ENCODE measurements around the gene ICAM1. TPM values are rescaled to one million over a fixed set of nuclear protein-coding genes. Genes with fewer than 3 reads are reported as not detected.

Gene ICAM1
- total RNA-seq, 4 donors from 2014 or later = 14.7 to 50.1 (median 43.1) TPM

GRCh38 chr19:10290876-10291553 is 20.1 kb downstream of the ICAM1 start:
- Histone ChIP-seq H3K27ac (no peak overlapping the region), H3K4me1 (peaks cover 0 to 92% (median 56%) of the 10 kb centered on the region in 4 donors), H3K36me3 (peaks cover 0 to under 1% (median 0%) of the 10 kb centered on the region in 3 donors), H3K27me3 (peaks cover 3 to 94% of the 10 kb centered on the region in 2 donors), H3K9me3 (no peaks in the 10 kb centered on the region), H3K4me3 (peak overlapping the region in 3 of 4 donors; percentile 19 to 43 (median 31))
- DNase-seq (ENCODE audit: low spot score in 2 of 2) = no peak
- 0 to 3% methylated on average over 9 to 47 of the region's 57 CpGs for WGBS, 2 donors
- TF ChIP-seq CTCF (IDR thresholded peaks at IDR 0.05) = no peak
- no peak for TF ChIP-seq POLR2A (IDR thresholded peaks at IDR 0.05)
- TF ChIP-seq EP300 (IDR thresholded peaks at IDR 0.05) = no peak

- Histone ChIP-seq H3K4me3 (peak overlapping the region; percentile 0 to 43 (median 25)), H3K27ac (no peak overlapping the region), H3K9me3 (no peaks in the 10 kb centered on the region), H3K27me3 (peaks cover 3 to 97% of the 10 kb centered on the region in 2 donors), H3K4me1 (peaks cover 0 to 95% (median 57%) of the 10 kb centered on the region in 4 donors), H3K36me3 (no peaks in the 10 kb centered on the region)
- TF ChIP-seq EP300 (IDR thresholded peaks at IDR 0.05) (no peak), CTCF (IDR thresholded peaks at IDR 0.05) (no peak), POLR2A (IDR thresholded peaks at IDR 0.05) (no peak)
- 2 to 3% methylated on average over 8 to 37 of the region's 49 CpGs for WGBS, 2 donors
- no peak for DNase-seq (ENCODE audit: low spot score in 2 of 2)
These were observed 20.8 kb downstream of the ICAM1 start for GRCh38 chr19:10291554-10292205.

- Histone ChIP-seq H3K4me3 (peak overlapping the region in 3 of 4 donors; percentile 0 to 43 (median 19)), H3K27me3 (peaks cover 3 to 97% of the 10 kb centered on the region in 2 donors), H3K9me3 (no peaks in the 10 kb centered on the region), H3K36me3 (no peaks in the 10 kb centered on the region), H3K27ac (no peak overlapping the region), H3K4me1 (peaks cover 0 to 89% (median 52%) of the 10 kb centered on the region in 4 donors)
- no peak for TF ChIP-seq POLR2A (IDR thresholded peaks at IDR 0.05)
- TF ChIP-seq CTCF (IDR thresholded peaks at IDR 0.05) = no peak
- no peak for TF ChIP-seq EP300 (IDR thresholded peaks at IDR 0.05)
- whole genome bisulfite sequencing, 2 donors = 2 to 3% methylated on average over 34 to 41 of the region's 45 CpGs
- DNase-seq (ENCODE audit: low spot score in 2 of 2) = peak; percentile 47 to 61
These were observed 21.4 kb downstream of the ICAM1 start for GRCh38 chr19:10292206-10292788.

- no peak for DNase-seq (ENCODE audit: low spot score in 2 of 2)
- H3K27me3 ChIP-seq = peaks cover 3 to 97% of the 10 kb centered on the region in 2 donors
- no peak overlapping the region for H3K27ac ChIP-seq
- H3K36me3 ChIP-seq = no peaks in the 10 kb centered on the region
- no peaks in the 10 kb centered on the region for H3K9me3 ChIP-seq
- WGBS, 2 donors = 18 to 24% methylated on average over 23 to 31 of the region's 56 CpGs
- peak overlapping the region in 2 of 4 donors; percentile 14 to 43 for H3K4me3 ChIP-seq
- peaks cover 0 to 82% (median 48%) of the 10 kb centered on the region in 4 donors for H3K4me1 ChIP-seq
- TF ChIP-seq POLR2A (IDR thresholded peaks at IDR 0.05) (no peak), EP300 (IDR thresholded peaks at IDR 0.05) (no peak), CTCF (IDR thresholded peaks at IDR 0.05) (no peak)
These were observed 22.1 kb downstream of the ICAM1 start for GRCh38 chr19:10292789-10293636.
